Gastroesophageal sphincter (tissue), 3 donors: Measurements from ENCODE around the gene TADA3.

Experiments used
- POLR2A ChIP-seq, 2 donors: fragments of 450-650 bp; IDR thresholded peaks; one replicate each; pipeline ENCODE4 v1.6.1; 2017; ENCODE audit warnings: antibody characterized with exemption in 2 of 2, mild to moderate bottlenecking in 2 of 2, moderate library complexity in 1 of 2
- POLR2AphosphoS5 ChIP-seq: sonication (generic); formaldehyde crosslinking; IDR thresholded peaks from one replicate; pipeline ENCODE4 v1.6.1; 2017; ENCODE audit warnings: antibody characterized with exemption
- TF ChIP-seq, protein P1 (sequence below), 4 experiments: fragments of 200-600 bp in 2 of 4; fragments of 450-650 bp in 2 of 4; sonication (generic) in 1 of 4; IDR thresholded peaks; one replicate each; pipeline ENCODE4 v1.5.1; 2017 to 2019; ENCODE audit warnings: antibody characterized with exemption in 4 of 4, mild to moderate bottlenecking in 2 of 4, moderate library complexity in 2 of 4

DNA sequence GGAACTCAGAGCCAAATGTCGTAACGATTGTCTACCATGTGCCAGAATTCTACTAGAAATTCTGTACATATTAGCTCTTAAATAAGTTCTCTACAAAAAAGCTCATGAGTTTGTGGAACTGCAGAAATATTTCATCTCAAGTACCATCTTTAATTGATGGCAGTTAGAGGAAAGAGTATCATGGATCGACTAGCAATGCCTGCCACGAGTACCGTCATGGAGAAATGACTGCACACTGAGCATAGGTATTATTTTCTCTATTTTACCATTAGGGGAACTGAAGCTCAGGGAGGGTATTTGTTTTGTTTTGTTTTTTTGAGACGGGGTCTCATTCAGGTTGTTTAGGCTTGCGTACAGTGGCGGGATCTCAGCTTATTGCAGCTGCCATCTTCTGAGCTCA lies 48.7 kb upstream of the TADA3 start:
- TF ChIP-seq POLR2A (IDR thresholded peaks at IDR 0.05) (no peak), POLR2AphosphoS5 (no peak)
- TF ChIP-seq, protein P1, sequence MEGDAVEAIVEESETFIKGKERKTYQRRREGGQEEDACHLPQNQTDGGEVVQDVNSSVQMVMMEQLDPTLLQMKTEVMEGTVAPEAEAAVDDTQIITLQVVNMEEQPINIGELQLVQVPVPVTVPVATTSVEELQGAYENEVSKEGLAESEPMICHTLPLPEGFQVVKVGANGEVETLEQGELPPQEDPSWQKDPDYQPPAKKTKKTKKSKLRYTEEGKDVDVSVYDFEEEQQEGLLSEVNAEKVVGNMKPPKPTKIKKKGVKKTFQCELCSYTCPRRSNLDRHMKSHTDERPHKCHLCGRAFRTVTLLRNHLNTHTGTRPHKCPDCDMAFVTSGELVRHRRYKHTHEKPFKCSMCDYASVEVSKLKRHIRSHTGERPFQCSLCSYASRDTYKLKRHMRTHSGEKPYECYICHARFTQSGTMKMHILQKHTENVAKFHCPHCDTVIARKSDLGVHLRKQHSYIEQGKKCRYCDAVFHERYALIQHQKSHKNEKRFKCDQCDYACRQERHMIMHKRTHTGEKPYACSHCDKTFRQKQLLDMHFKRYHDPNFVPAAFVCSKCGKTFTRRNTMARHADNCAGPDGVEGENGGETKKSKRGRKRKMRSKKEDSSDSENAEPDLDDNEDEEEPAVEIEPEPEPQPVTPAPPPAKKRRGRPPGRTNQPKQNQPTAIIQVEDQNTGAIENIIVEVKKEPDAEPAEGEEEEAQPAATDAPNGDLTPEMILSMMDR (IDR thresholded peaks at IDR 0.05) = no peak
